HG03460 (cell line): ENCODE results near the gene GREB1L.
"Not testable (repeated sequence)": the region's sequence is repeated elsewhere in the genome, so short reads cannot be mapped to it uniquely, and the experiment has no call there.

Experiments
- ATAC-seq: cut with Tn5 transposase; IDR thresholded peaks from one replicate; pipeline ENCODE4 v1.9.1; 2021; ENCODE audit not compliant: unreplicated experiment

Gene GREB1L

DNA sequence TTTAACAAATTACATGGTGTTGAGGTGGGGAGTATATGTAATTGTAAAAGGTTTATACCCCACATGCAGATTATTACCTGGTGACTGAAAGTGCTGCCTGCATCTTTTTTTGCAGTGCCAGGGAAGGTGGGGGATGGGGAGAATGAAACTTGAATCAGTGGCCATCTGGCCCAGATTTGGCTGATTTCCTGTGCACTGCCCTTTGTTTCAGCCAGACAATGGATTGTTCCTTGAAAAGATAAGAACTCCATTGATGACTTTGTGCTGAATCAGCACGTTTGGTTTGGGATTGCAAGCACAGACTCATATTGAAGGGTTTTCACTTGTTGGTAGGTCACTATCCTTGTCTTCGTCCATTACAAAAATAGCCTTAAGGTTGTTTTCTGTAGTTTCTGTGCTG lies 20.9 kb downstream of the GREB1L start:
- no peak for ATAC-seq

- no peak for ATAC-seq
Measured at GRCh38 chr18:21264651-21265050, 22.6 kb downstream of the GREB1L start.

DNA sequence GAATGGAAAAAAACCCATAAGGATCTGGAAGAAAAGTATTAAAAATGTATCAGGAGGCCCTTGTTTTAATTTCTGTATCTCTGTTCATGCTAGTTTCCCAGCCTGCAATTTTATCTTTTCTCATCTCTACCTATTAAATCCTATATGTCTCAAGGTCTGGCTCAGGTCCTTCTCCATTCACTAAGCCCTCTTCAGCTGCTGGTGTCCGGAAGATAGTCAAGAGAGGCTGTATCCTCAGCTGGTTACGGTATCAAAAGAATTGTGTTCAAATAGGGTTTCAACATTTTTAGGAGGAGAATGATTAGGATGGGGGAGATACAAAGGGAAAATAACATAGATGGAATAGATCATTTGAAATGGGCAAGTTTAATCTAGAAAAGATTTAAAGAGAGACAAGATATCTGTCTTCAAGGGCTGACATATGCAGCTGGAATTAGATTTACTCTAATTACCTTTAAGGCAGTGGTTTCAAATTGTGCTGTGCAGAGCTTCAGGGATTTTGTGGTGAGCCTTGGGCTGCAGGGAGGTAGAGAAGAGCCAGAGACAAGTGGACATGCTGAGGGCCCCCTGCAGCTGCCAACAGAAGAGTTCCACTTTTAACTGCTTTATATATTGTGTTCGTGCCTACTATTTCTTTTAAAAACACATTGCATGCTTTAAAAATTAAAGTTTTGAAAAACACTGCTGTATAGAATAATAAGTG lies 24.1 kb downstream of the GREB1L start:
- no peak for ATAC-seq

DNA sequence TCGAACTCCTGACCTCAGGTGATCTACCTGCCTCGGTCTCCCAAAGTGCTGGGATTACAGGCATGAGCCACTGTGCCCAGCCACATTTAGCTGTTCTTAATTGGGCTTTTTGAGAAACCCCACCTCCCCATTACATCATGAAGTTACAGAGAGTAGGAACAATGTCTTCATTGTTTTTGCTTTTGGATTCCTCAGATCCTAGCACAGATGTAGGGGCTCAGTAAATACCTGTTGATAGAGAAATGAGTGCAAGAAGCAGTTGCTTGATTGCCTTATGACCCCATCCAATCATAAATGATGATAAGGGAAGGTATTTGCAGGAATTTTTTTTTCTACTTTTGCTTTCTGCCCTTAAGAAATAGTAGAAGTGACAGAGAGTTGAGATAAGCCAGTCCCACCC lies 25.4 kb downstream of the GREB1L start:
- ATAC-seq: no peak

- ATAC-seq: no peak
Measured at GRCh38 chr18:21269349-21269748, 27.3 kb downstream of the GREB1L start.

- ATAC-seq: no peak
Measured at GRCh38 chr18:21270453-21270852, 28.4 kb downstream of the GREB1L start.

DNA sequence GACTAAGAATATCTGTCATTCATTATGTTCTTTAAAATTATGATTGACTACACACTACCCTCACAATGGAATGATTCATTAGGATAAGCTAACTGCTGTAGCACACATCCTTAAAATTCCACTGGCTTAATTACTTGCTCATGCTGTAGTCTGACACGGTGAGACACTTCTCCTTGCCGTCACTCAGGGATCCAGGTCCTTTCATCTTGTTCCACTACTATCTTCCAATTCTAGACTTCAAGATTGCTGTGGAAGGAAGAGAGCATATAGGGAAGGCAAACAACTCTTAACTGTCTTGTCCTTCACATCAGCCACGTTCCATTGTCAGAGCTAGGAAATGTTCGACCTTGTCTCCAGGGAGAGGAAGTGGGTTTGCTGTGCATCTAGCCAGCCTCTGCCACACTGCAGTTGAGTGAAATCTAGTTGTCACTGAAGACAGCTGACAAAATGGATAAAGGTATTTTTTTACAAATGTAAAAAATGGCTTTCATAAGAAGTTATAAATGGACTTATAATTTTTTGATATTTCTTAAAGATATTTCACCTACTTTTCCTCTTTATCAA lies 30.1 kb downstream of the GREB1L start:
- no peak for ATAC-seq

DNA sequence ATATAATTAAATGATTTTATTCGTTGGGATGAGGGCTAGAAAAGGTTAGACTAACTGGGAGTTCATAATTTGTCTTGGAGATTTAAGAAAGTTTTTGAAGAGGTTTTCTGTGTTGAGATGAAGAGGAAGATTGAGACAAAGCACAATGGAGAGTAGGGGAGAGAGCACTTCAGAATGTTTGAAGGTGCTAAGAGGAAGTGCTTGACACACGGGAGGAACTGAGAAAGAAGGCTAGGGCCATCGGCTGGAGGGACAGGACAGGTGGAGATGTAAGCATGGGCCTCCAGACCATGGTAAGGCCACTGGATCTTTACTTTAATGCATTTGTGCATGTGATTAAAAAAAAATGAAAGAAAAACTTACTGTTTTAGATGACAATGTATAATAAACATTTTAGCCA lies 31.5 kb downstream of the GREB1L start:
- ATAC-seq: no peak

DNA sequence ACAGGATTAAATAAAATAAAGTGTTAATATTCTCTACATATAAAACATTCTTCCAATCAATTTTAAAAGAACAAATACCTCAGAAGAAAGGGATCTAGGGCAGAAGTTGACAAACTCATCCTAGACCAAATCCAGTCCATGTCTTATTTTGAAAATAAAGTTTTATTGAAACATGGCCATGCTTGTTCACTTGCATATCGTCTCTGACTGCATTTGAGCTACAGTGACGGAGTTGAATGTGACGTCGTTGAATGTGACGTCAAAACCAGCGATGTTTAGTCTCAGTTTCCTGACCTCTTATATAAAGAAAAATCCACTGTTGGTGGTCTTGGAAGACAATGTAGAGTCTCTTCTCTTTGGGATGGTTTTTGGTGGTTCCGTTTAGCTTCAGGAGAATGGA lies 33.6 kb downstream of the GREB1L start:
- no peak for ATAC-seq

- no peak for ATAC-seq
Measured at GRCh38 chr18:21277578-21277977, 35.5 kb downstream of the GREB1L start.

DNA sequence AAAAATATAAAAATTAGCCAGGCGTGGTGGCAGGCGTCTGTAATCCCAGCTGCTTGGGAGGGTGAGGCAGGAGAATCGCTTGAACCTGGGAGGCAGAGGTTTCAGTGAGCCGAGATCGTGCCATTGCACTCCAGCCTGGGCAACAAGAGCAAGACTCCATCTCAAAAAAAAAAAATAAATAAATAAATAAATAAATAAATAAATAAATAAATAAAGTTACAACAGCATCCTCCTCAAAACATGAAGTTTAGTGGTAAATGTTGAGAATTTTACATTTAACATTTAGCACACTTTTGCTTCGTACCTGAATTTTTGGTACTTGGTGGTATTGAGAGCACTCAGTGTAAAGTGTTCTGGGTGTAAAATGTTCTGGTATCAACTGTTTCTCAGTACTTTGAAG lies 36.2 kb downstream of the GREB1L start:
- ATAC-seq: not testable (repeated sequence)

DNA sequence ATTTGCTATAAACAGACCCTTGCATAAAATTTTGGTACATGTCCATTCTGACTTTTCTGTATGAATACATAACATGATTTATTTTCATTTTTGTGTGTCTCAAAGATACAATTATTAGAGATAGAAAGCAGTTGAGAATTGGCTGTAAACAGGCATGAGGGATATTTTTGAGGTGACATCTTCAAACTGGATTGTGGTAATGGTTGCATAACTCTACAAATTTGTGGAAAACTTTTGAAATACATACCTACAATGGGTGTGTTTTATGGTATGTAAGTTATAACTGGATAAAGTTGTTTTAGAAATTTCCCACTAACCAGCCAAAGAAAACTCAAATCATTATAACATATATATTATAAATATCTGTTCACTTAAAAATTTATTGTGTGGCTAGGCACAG lies 39.6 kb downstream of the GREB1L start:
- no peak for ATAC-seq

DNA sequence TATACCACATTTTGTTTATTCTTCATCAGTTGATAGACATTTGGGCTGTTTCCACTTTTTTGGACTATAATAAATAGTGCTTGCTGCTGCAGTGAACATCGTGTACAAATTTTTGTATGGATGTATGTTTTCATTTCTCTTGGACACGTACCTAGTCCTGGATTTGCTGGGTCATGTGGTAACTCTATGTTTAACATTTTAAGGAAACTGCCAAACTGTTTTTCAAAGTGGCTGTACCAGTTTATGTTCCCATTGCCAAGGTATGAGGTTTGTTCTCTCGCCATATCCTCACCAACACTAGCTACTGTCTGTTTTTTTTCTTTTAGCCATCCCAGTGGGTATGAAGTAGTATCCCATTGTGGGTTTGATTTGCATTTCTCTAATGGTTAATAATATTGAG lies 42.5 kb downstream of the GREB1L start:
- ATAC-seq: no peak

DNA sequence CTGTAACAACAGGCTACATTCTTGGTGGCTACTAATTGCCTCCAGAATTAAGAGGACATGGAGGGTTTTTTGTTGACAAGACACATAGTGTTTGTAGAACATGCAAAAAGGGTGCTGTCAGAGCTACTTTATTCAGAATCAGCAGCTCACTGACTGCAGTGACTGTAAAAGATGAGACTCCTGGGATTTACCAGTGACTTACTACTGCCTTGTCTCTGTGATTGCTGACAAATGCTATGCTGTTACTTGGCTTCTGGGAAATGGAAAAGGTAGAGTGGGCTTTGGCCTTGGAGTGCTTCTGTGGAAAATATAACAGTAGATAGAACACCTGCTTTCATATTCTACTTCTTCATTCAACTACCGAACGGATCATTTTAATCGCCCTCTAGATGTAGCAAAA lies 47.8 kb downstream of the GREB1L start:
- no peak for ATAC-seq

GRCh38 chr18:21291106-21291505 lies 49.1 kb downstream of the GREB1L start:
- ATAC-seq: no peak

- no peak for ATAC-seq
Measured at GRCh38 chr18:21293479-21293878, 51.4 kb downstream of the GREB1L start.

DNA sequence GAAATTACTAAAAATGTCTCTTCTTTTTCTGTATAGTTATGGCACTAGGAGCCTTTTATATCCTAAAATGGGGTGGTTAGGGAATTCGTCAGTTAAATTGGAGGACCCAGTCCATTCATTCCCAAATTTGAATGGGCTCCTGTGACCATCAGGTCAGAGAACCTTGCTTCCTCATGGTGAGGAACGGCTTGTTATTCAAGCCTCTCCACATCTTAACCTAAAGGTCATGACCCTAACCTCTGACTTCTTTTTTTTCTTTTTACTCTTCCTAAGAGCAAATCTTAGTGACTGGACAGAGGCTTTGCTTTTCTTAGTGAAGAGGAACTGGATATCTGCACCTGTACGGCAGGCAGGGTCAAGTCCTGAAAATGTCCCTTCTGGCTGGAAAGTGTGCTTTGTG lies 53.1 kb downstream of the GREB1L start:
- no peak for ATAC-seq

DNA sequence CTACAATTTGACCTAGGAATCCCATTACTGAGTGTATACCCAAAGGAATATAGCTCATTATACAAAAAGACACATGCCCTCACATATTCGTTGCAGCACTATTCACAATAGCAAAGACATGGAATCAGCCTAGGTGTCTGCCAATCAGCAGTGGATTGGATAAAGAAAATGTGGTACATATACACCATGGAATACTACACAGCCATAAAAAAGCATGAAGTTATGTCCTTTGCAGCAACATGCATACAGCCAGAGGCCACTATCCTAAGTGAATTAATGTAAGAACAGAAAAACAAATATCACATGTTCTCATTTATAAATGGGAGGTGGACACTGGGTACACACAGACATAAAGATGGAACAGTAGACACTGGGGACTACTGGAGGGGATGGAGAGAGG lies 54.0 kb downstream of the GREB1L start:
- no peak for ATAC-seq

GRCh38 chr18:21298351-21298750 lies 56.3 kb downstream of the GREB1L start:
- no peak for ATAC-seq

DNA sequence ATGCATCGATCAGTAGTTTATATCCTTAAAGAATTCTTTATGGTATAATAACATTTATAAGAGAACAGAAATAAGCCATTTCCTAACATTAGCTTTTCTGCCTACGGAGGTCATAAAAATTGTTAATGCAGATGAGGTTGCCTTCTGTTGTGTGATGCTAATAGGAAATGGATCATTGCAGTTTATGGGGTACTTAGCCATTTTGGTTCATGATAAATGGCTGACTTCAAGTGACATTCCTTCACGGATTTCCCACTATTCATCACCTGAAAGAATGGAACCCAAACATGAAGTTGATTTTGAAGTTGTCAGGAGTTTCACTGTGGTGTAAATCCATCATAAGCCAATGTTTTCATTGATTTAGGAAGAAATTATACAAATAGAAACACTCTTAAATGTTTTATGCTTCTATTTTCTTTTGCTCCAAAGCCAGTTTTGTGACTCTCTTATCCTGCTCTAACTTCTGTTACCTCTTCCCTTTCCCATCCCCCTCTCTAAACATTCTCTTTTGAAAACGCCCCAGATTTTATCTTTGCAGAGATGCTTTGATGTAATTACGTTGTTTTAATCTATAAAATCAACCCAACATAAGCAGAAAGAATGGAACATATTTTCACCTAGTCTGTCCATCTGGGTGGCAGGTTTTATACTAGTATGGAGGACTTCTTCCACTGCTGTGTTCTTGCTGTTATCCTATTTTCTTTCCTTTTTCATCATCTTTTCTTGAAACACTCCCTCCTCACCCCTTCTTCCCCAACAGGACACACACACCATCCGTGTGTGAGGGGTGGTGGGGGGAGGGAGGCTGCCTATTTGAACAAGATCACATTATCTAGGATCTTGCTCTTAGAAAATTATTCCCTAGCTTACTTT lies 58.2 kb downstream of the GREB1L start:
- ATAC-seq: no peak

DNA sequence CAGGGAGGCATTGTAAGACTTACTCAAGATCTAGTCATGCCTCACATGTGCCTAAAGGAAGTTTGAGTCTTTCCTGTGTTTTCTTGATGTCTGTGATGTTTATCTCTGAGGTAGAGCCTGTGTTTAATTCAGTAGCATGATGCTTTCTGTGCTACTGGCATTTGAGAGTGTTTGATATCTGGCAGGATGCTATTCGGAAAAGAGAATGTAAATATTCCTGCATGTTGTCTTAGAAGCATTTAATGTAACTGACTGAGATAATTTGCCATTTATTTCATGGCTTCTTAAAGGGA lies 58.8 kb downstream of the GREB1L start:
- ATAC-seq: no peak

DNA sequence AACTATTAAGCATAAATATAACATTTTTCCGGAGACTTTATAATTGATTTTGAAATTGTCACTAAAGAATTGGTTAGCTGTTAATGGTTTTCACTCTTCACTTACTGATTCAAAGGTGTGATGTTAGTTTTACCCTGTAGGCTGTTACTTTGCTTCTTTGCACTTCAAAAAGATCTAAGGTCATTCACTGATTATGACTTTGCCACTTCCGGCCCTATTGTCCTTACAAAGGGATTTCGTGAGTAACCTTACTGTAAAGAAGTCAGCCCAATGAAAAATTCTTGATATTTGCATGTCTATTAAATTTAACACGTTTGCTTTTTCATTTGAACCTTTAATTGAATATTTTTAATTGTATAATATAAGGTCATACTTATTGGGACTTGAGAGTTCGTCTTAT lies 61.4 kb downstream of the GREB1L start:
- no peak for ATAC-seq
